GM18520 (cell line): ENCODE data around the gene TAAR1.
"Not testable (repeated sequence)": the region's sequence is repeated elsewhere in the genome, so short reads cannot be mapped to it uniquely, and the experiment has no call there.

ENCODE experiments used
- ATAC-seq: cut with Tn5 transposase; IDR thresholded peaks from one replicate; pipeline ENCODE4 v1.9.1; 2021; ENCODE audit not compliant: unreplicated experiment

Gene TAAR1

DNA sequence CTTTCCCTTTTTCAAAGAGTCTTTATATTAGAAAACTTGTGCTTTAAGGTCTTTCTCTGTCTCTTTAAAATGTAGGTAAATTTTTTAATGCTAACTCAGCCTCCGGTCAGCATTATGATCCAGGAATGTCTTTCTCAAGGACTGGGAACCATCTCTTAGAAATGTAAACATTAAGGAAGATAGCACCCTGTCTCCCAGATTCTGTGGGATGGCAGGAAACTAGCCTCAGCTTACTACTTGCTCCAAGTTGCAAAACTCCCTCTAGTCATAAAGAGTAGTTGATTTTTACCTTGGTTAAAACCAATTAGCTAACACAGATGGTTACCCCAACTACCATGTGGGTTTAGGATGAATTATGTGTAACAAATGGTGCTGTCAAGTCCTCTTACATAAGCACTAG is 4.7 kb upstream of the TAAR1 start:
- ATAC-seq = no peak

DNA sequence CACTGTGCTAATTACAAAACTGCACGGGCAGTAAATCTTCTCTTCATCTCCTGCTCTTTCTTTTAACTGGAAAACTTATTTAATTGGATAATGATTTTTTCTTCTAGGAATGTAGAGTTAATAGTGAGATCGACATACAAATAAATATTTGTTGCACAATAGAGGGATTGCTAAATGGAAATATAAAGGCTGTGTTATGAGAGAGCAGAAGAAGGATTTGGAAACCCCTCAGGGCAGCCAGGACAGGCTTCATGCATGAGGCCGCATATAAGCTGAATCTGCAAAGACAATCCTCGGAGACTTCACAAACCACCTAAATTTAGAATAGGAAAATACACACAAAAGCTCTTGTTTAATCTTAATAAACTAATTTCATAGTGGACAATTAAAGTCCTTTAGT is 2.9 kb upstream of the TAAR1 start:
- no peak for ATAC-seq

GRCh38 chr6:132651062-132651461 is 7.9 kb downstream of the TAAR1 start:
- no peak for ATAC-seq

GRCh38 chr6:132650429-132650828 is 8.6 kb downstream of the TAAR1 start:
- ATAC-seq = no peak

GRCh38 chr6:132648828-132649227 is 10.2 kb downstream of the TAAR1 start:
- ATAC-seq = no peak

- peak; percentile 48 for ATAC-seq
Observed at GRCh38 chr6:132648356-132648755, 10.6 kb downstream of the TAAR1 start.

DNA sequence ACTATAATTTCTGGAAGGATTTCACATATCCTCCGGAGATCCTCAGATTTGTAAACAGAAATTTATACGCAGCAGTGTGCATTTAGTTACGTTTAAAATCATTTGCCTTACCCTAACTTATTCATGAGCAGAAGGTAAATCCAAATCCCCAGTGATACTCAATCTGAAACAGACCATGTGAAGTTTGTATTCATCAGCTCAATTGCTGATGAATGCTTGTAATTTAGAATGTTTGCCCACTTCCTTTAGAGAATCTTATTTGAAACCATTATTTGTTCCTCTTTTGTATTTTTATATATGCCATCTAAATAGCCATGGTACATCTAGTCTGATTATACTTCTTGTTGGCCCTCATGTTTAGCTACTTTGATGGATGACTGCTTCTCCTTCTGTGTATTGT is 15.4 kb downstream of the TAAR1 start:
- ATAC-seq = peak; percentile 51

GRCh38 chr6:132637135-132637534 is 21.8 kb downstream of the TAAR1 start:
- ATAC-seq = not testable (repeated sequence)

GRCh38 chr6:132635906-132636305 is 23.1 kb downstream of the TAAR1 start:
- not testable (repeated sequence) for ATAC-seq

GRCh38 chr6:132635288-132635687 is 23.7 kb downstream of the TAAR1 start:
- ATAC-seq = not testable (repeated sequence)

DNA sequence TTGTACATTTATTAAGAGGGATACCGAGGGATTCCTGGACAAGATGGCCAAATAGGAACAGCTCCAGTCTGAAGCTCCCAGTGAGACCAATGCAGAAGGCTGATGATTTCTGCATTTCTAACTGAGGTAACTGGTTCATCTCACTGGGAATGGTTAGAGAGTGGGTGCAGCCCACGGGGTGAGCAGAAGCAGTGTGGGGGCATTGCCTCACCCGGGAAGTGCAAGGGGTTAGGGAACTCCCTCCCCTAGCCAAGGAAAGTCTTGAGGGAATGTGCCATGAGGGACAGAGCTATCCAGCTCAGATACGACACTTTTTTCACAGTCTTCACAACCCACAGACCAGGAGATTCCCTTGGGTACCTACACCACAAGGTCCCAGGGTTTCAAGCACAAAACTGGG is 24.2 kb downstream of the TAAR1 start:
- ATAC-seq = no peak

DNA sequence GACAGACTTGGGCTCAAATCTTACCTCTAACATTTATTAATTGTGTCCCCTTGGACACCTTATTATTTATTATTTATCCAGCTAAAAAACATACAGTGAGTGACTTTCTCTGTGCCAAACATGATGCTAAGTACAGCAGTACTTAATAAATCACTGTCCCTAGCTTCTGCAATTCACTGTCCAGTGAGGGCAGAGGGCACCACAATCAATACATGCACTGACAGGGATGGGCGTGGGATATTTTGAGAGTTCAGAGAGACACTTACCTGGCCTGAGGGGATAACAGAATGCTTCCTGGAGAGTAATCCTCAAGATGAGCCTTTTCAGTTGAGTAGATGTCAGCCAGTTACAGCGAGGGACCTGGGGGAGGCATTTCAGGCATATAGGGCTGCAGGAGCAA is 25.6 kb downstream of the TAAR1 start:
- ATAC-seq = no peak

DNA sequence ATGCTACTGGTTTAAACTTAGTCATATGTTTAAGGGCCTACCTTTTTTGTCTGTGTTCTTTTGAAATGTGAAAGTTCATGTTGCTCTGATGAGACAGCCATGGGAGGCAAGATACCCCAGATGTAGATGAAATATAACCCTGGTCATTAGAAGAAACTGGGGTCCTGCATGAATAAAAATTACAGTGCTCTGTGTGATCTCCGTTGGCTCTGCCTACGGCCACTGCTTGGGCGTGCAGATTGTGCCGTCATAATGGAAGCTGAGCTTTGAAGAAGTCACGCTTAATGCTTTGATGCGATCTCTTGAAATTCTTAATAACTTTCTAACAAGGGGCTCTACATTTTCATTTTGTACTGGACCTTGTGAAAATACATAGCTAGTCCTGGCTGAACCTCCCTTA is 34.8 kb downstream of the TAAR1 start, which contains the start of gene TAAR2:
TSS of gene TAAR2 (minus strand) at position 101 of the 400 bp plus-strand sequence. CDS start at position 101, 0 bp downstream.
- no peak for ATAC-seq

DNA sequence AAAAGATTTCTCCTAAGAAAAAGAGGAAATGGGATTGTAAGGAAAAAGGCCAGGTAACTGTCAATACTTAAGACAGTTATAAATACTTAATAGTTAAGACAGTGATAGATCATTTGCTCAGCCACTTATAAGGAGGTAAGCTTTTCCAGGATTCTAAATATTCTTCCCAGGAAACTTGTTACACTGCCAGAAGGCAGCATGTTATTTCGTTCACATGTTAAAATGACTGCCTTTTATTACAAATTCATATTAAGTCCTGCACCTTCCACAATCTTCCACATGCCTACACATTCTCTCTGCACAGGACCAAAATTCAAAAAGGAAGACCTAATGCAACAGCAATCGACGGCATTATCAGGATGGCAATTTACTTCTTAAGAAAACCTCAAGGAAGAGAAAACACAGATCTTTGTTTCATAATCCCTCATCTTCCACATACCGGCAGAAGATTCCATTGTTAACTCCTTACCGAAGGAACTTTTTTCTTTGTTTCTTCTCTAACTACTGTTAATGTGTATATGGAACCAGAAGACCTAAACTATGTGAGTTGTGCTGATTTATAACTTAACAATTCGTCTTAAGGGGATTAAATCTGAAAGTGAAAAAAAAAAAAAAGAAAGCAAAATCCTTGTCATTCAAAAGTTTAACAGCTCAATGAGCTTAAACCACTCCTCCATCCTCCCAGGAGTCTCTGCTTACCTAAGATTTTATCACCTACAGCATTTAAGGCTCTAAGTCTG is 35.7 kb downstream of the TAAR1 start:
- ATAC-seq = no peak

DNA sequence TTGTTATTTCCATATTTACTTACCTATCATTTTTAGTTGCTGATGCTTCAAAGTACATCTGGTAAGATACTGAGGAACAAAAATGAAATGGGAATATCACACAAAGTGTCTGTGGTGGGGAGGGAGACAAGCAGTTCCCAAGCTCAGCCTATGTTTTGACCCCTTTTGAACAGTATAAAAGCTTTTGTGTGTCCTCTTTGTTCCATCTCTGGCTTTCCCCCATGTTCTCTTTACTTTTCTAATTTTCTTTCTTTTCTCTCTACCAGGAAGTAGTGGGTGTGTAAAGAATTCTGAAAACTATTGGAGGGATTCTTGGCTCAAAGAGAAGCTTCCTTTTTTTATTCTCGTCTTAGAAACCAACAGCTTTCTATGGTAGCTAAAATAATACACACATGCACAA is 42.3 kb downstream of the TAAR1 start:
- no peak for ATAC-seq

GRCh38 chr6:132614554-132614953 is 44.4 kb downstream of the TAAR1 start:
- no peak for ATAC-seq

GRCh38 chr6:132612449-132613108 is 46.4 kb downstream of the TAAR1 start:
- peak; percentile 65 for ATAC-seq

- ATAC-seq = no peak
Observed at GRCh38 chr6:132611616-132612015, 47.4 kb downstream of the TAAR1 start.

DNA sequence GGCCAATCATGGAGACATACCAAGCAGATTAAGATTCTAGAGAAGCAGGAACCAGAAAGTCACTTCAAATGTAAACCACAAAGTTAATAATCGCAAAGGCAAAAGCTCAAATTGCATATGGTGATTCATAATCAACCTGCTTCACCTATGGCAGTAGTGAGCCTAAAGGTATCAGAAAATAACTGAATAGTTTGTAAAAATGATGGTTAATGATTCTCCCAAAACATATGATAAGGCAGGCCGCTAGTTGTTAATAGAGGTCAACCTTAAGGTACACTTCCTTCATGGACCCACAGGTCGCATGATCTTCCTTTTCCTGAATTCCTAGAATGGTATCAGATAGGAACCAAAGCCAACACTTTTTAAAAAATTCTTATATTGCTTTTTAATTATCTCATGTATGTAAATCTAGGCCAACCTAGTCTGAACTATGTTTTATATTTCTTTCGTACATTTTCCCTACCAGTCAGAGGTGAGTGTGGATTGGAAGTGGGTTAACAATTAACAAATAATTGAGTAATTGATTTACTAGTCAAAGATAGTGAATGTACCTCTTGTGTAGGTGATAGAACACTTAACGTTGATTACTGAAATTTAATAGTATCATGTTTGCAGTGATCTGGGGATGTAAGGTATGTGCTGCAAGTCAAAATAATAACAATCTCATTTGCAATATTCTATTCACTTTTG is 51.3 kb downstream of the TAAR1 start:
- ATAC-seq = no peak

DNA sequence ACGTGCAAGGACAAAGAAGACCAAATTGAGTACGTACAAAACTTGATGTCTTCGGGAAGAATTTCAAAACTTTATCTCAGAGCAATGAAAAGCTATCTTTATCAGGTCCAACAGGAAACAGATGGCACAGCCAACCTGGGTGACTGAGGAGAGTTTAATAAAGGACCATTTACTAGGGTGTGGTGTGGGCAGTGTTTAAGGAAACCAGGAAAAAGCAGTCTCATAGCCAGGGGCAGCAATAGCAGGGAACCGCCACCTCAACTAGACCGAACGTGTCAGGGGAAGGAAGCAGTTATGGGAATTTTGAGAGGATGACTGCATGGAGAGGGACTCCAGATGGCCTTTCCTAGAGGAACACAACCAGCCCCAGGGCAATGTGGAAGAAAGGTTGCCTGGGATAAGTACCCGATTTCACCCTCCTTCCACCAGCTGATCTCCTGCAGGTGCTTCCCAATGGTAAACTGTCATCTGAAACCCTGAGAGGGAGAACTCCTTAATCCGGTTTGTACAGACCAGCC is 54.3 kb downstream of the TAAR1 start:
- no peak for ATAC-seq

GRCh38 chr6:132600900-132601299 is 58.1 kb downstream of the TAAR1 start:
- not testable (repeated sequence) for ATAC-seq

GRCh38 chr6:132598473-132598872 is 60.5 kb downstream of the TAAR1 start:
- ATAC-seq = peak; percentile 78
